Tibial nerve (tissue), 3 donors: ENCODE measurements around the gene TMEM167A.

ENCODE experiments used
- POLR2A ChIP-seq, 2 donors: fragments of 450-650 bp; IDR thresholded peaks; one replicate each; pipeline ENCODE4 v1.6.1; 2017; ENCODE audit warnings: antibody characterized with exemption in 2 of 2, mild to moderate bottlenecking in 2 of 2, moderate library complexity in 2 of 2
- TF ChIP-seq, protein P1 (sequence below), 5 experiments: fragments of 200-600 bp in 3 of 5; fragments of 450-650 bp in 2 of 5; sonication (generic) in 3 of 5; IDR thresholded peaks; one replicate each; pipeline ENCODE4 v1.5.1; 2016 to 2019; ENCODE audit warnings: antibody characterized with exemption in 5 of 5, mild to moderate bottlenecking in 3 of 5, moderate library complexity in 2 of 5

DNA sequence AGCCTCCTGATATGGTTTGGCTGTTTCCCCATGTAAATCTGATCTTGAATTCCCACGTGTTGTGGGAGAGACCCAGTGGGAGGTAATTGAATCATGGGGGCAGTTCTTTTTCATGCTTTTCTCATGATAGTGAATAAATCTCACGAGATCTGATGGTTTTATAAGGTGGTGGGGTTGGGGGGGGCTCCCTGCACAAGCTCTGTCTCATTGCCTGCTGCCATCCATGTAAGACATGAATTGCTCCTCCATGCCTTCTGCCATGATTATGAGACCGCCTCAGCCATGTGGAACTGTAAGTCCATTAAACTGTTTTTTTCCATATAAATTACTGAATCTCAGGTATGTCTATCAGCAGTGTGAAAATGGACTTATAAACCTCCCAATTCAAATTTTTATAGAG, 13.0 kb upstream of the TMEM167A start:
- TF ChIP-seq, protein P1, sequence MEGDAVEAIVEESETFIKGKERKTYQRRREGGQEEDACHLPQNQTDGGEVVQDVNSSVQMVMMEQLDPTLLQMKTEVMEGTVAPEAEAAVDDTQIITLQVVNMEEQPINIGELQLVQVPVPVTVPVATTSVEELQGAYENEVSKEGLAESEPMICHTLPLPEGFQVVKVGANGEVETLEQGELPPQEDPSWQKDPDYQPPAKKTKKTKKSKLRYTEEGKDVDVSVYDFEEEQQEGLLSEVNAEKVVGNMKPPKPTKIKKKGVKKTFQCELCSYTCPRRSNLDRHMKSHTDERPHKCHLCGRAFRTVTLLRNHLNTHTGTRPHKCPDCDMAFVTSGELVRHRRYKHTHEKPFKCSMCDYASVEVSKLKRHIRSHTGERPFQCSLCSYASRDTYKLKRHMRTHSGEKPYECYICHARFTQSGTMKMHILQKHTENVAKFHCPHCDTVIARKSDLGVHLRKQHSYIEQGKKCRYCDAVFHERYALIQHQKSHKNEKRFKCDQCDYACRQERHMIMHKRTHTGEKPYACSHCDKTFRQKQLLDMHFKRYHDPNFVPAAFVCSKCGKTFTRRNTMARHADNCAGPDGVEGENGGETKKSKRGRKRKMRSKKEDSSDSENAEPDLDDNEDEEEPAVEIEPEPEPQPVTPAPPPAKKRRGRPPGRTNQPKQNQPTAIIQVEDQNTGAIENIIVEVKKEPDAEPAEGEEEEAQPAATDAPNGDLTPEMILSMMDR (IDR thresholded peaks at IDR 0.05) = no peak
- TF ChIP-seq POLR2A (IDR thresholded peaks at IDR 0.05) = no peak
